Measurements from ENCODE around the gene NTHL1.

The NTHL1 gene

GRCh38 chr16:2047330-2048115 is at the start of gene NTHL1, which contains the start of gene TSC2:
NTHL1 (minus strand) TSS chr16:2047834; CDS start chr16:2047823, 11 bp downstream.
TSC2 (plus strand) TSS chr16:2047985; CDS start chr16:2048616, 631 bp downstream.
- no peak for TF ChIP-seq ZFP30 (CRISPR knock-in tag; IDR thresholded peaks at IDR 0.05)
- TF ChIP-seq ZNF70 (CRISPR knock-in tag; IDR thresholded peaks at IDR 0.05), result peak; percentile 33; the same call in 1 of the 2 replicates
- TF ChIP-seq POU6F1 (CRISPR knock-in tag; IDR thresholded peaks at IDR 0.05; ENCODE audit: borderline replicate concordance, low read depth), result no peak
- TF ChIP-seq ZC3H10 (CRISPR knock-in tag; IDR thresholded peaks at IDR 0.05), result no peak
- TF ChIP-seq ISL1 (CRISPR knock-in tag; IDR thresholded peaks at IDR 0.05), result no peak
- no peak for TF ChIP-seq CSRNP3 (CRISPR knock-in tag; IDR thresholded peaks at IDR 0.05)
- 0 out of 2 replicates have a peak, but pooled peaks have one; percentile 54 for TF ChIP-seq TSHZ2 (CRISPR knock-in tag; IDR thresholded peaks at IDR 0.05)
- no peak for TF ChIP-seq OSR1 (CRISPR knock-in tag; IDR thresholded peaks at IDR 0.05)
- TF ChIP-seq CSDC2 (CRISPR knock-in tag; IDR thresholded peaks at IDR 0.05), result 0 out of 2 replicates have a peak, but pooled peaks have one; percentile 80
- TF ChIP-seq ZFP3 (CRISPR knock-in tag; IDR thresholded peaks at IDR 0.05), result peak; percentile 88
- TF ChIP-seq TCF4 (CRISPR knock-in tag; IDR thresholded peaks at IDR 0.05; ENCODE audit: borderline replicate concordance), result no peak
- peak; percentile 97 for ATAC-seq

DNA sequence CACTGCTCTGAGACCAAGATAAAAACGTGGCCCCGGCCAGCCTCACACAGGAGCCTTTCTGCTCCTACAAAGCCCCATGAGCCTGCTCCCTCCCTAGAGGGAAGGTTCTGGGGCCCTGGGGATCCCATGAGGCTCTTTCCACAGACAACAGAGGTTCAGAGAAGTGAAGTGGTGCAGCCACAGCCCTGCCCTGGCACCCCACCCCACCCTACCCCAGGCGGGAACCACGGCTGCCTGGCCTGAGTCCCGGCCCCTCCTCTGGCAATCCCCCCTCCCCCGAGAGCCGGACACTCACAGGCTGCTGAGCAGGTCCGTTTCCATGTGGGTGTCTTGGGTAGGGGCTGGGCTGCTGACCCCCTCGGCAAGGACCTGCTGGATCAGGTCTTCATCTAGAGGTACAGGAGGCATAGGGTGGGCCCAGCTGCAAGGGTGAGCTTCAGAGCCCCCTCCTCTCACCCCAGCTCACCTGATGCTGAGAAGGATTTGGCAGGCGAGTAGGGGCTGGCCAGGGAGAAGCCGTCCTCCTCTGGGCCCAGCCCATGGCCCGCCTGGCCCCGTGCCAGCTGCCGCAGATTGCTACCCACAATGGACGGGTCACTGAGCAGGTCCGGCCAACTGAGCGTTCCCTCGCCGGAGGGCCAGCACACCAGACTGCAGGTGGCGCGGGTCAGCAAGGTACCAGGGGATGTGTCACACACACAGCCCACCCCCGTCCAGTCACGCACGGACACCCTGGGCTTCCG is 49.4 kb upstream of the NTHL1 start:
- TF ChIP-seq CSDC2 (CRISPR knock-in tag; IDR thresholded peaks at IDR 0.05), result no peak
- ATAC-seq, result no peak

GRCh38 chr16:2095918-2096582 is 48.4 kb upstream of the NTHL1 start:
- TF ChIP-seq POU6F1 (CRISPR knock-in tag; IDR thresholded peaks at IDR 0.05; ENCODE audit: borderline replicate concordance, low read depth), result no peak
- no peak for TF ChIP-seq PATZ1 (CRISPR knock-in tag; IDR thresholded peaks at IDR 0.05; ENCODE audit: borderline replicate concordance)
- no peak for TF ChIP-seq TCF4 (CRISPR knock-in tag; IDR thresholded peaks at IDR 0.05; ENCODE audit: borderline replicate concordance)
- no peak for TF ChIP-seq CSRNP3 (CRISPR knock-in tag; IDR thresholded peaks at IDR 0.05)
- no peak for TF ChIP-seq ZC3H10 (CRISPR knock-in tag; IDR thresholded peaks at IDR 0.05)
- no peak for TF ChIP-seq RARB (CRISPR knock-in tag; IDR thresholded peaks at IDR 0.05)
- no peak for TF ChIP-seq TOX (CRISPR knock-in tag; IDR thresholded peaks at IDR 0.05; ENCODE audit: borderline replicate concordance)
- TF ChIP-seq OSR1 (CRISPR knock-in tag; IDR thresholded peaks at IDR 0.05), result no peak
- no peak for TF ChIP-seq BACH2 (CRISPR knock-in tag; IDR thresholded peaks at IDR 0.05; ENCODE audit: borderline replicate concordance)
- TF ChIP-seq ISL1 (CRISPR knock-in tag; IDR thresholded peaks at IDR 0.05), result no peak
- TF ChIP-seq, protein P1, sequence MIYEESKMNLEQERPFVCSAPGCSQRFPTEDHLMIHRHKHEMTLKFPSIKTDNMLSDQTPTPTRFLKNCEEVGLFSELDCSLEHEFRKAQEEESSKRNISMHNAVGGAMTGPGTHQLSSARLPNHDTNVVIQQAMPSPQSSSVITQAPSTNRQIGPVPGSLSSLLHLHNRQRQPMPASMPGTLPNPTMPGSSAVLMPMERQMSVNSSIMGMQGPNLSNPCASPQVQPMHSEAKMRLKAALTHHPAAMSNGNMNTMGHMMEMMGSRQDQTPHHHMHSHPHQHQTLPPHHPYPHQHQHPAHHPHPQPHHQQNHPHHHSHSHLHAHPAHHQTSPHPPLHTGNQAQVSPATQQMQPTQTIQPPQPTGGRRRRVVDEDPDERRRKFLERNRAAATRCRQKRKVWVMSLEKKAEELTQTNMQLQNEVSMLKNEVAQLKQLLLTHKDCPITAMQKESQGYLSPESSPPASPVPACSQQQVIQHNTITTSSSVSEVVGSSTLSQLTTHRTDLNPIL (CRISPR knock-in tag; IDR thresholded peaks at IDR 0.05; ENCODE audit: low read depth), result no peak
- TF ChIP-seq ARNTL (CRISPR knock-in tag; IDR thresholded peaks at IDR 0.05; ENCODE audit: borderline replicate concordance, low read depth), result no peak
- no peak for ATAC-seq
